GM18867 (cell line): Measurements from ENCODE around the gene OPCML.

Experiments
- ATAC-seq: cut with Tn5 transposase; IDR thresholded peaks from one replicate; pipeline ENCODE4 v1.9.1; 2021; ENCODE audit warnings: mild to moderate bottlenecking, moderate library complexity; ENCODE audit not compliant: unreplicated experiment

Gene OPCML

DNA sequence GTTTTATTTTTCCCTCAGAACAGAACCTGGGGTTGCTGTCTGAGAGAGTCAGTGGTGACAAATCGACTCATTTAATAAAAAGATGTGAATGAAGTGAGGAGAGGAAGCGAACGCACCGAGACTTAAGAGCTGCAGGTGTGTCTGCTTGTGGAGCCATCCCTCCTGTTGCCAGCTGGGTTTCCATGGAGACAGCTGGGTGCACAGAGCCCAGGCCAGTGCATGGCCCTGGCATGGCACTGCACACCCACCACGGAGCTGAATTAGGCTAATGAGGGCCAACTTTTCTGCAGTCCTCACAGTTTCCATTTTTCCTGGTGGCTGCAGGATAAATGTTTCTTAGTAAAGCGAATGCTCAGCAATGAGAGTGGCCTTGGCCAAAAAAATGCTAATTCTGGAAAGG lies 750.2 kb downstream of the OPCML start:
- no peak for ATAC-seq

DNA sequence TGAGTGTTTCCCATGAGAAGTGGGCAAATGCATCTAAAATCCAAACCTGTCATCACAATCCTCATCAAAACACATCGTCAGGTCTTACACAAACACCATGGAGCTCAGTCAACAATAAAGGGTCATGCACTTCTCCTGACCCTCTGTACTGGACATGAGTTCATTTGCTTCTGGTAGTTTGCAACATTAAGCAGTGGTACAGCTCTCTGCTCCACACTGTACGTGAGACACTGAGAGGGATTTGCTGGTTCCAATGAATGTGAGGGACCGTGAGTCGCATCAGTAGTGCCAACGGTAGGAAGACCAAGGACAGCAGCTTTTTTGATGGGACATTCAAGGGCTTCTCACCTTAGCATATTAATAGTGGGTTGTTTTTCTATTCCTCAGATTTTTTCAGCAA lies 752.3 kb downstream of the OPCML start:
- ATAC-seq = no peak

DNA sequence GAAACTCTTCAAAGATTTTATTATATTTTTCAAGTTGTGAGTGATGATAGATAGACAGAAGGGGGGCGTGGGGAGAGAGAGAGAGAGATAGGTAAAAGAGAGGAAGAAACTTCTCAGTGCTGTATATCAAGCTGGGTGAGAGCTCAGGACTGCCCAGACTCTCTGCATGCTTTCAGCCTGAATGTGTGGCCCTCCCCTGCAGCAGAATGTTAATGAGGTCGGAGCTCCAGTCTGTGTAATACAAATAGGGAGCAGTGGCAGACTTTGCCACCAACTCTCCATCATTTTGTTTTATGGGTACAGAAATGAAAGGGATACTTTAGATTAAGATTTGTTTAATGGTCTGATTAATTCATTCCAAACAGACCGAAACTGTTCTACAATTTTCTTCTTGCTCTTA lies 752.8 kb downstream of the OPCML start:
- no peak for ATAC-seq

DNA sequence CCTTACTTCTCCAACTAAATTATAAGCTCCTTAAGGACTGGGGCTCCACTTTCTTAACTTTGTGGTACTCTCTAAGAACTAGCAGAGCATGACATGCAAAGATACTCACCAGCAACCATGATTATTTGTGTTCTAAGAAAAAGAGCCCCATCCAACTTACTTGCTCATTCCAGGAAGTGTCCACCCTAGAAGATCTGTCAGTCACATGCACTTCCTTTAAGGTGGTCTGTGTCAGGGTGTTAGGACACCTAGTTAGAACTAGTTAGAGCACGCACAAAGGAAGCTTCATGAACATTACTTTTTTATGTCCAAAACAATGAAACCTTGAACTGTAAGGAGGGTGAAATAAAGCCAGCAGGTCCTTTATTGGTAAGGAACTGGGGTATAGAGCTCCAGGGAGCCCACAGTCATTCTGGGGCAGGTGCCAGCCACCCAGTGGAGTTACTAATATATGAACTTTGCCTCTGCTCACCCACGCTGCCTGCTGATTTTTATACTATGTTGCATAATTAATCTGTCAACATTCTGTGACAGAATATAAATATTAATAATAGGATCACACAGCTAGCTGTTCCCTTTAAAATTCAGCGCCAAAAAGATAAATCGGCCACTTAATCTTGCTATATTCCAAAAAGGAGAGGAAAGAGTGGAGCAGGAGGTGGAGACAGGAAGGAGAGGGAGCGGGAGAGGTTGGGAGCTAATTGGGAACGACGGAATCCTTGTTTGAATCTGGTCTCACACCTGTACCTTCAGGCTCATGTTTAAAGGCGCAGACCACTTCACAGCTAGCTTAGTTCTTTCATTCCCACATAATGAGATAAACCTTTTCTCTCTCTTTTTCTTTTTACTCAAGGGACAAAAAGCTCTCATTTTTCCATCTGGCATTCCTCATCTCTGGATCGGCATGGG lies 755.0 kb downstream of the OPCML start:
- ATAC-seq = no peak

DNA sequence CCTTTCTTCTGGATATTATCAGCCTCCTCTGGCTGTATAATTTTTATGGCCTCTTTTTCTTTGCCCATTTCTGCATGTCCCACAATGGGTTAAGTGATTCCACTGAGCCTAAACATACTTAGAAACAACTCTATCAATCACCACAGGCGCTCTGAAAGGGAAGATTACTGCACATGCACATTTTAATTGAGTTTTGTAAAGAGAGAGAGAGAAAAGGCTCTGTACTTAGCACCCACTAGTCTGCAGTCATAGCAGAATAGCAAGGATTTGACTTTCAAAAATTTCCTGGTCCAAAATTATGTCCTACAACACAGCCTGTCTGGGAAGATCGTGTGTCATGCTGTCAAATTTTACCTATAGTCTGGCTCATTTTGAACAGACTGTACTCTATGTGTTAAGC lies 758.5 kb downstream of the OPCML start:
- no peak for ATAC-seq

DNA sequence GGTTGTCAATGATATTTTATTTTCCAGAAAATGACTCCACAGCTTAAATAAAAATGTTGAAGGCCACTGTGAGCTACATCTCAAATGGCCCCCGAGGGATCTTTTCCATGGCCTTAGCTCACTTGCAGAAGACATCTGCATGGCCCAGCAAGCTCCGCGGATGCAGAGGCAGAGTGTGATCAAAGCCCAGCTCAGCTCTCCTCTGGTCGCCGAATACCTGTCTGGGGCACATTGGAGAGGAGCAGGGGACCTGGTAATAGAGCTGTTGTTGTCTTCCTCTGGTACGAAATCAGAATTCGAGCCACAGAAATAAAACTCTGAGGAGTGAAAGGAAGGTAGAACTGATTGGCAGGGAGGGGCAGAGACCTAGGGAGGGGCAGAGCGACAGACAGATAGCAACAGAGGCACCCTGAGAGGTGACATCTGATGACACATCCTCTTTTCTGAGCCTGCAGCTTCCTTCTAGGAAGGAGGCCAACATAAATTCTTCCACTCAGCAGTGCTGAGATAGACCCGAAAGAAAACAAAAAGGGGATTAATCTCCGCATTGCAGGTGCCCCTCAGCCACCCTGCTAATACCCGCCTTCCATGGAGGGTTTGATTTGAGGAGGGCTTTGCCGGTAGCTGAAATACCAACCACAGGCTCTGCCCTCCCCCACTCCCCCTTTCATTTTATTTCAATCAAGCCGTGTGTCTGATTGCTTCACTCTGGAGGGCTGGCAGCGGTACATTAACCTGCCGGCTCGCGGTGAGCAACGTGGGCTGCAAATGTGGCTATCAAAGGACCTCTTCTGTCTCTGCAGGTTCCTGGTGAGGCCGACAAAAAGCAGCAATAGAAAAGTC lies 759.4 kb downstream of the OPCML start:
- no peak for ATAC-seq

DNA sequence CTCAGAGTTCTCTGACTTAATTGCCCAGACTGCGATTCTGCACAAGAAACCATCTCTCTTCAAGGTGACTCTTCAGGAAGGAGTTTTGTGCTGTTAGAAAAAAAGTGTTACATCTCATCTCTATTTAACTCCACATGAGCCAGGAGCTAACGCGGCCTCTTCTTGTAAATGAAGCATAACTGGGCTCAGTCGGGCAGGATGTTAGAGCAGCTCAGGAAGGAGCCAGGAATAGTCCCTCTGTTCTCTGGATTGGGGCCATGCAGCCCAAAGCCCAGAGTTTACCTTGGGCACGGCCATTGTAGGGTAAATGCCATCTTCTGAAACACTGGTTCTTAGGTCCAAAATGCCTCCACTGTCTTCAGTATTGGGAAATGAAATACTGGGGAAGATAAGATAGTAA lies 760.6 kb downstream of the OPCML start:
- ATAC-seq = no peak

DNA sequence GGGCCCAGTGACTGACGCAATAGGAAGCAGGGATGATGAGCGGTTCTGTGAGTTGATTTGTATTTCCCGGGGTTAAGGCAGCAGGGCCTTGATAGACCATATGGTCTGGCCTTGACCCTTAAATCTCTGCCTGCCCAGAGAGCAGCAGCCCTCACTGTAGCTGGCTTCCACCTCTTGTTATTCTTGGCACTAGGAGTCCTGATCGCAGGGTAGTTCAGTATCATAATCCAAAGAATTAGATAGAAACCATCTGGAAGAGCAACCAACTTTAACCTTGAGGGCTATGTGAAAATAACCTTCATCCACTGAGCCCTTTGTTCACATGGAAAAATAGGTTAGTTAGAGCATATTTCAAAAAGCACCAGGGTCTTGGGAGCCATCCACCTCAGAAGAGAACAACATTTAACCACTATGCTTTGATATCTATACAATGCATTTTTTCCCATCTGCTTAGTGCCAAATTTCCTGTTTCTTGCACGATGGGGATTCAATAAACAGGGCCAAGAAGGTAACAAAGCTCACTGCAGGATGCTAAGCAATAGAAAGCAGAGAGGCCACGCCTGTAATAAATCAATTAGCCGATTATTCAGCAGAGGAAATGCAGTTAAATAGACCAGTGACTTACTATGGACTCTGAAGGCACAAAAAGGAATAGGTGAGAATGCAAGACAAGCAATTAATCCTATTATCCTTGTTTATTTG lies 761.3 kb downstream of the OPCML start:
- ATAC-seq = no peak

DNA sequence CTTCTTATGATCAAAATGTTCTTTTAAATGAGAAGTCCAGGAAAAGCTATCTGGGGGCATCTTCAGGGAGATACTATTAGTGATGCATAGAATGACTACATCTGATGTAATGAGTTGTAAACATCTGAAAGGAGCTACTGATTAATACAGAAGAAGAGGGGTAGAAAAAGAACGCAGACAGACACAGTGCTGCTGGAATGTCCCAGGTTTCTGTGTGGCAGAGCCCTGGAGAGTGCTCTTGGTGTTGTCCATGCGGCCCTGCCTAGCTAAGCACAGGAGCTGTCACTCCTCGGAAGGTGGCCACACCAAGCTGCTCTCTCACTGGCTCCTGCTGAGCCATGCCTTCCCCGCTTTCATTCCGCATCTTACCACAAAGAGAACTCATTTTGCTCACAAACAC lies 768.8 kb downstream of the OPCML start:
- no peak for ATAC-seq

DNA sequence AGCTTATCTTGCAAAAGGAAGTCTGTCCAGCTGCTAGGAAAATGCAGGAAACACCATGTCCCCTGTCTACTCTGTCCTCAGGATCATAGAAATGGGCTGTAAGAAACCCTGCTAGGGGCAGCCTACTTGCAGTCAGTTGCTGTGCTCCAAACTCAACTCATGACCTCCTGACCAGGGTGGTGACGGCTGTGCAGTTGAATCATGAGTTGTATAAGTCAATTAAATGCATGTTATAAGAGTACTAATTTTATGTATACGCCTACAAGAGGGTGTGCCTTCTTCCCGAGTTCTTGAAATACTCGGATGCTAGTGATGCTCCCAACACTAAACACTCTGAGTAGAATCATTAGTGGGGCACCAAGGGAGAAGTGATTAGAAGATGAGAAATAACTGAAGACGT lies 776.4 kb downstream of the OPCML start:
- no peak for ATAC-seq

DNA sequence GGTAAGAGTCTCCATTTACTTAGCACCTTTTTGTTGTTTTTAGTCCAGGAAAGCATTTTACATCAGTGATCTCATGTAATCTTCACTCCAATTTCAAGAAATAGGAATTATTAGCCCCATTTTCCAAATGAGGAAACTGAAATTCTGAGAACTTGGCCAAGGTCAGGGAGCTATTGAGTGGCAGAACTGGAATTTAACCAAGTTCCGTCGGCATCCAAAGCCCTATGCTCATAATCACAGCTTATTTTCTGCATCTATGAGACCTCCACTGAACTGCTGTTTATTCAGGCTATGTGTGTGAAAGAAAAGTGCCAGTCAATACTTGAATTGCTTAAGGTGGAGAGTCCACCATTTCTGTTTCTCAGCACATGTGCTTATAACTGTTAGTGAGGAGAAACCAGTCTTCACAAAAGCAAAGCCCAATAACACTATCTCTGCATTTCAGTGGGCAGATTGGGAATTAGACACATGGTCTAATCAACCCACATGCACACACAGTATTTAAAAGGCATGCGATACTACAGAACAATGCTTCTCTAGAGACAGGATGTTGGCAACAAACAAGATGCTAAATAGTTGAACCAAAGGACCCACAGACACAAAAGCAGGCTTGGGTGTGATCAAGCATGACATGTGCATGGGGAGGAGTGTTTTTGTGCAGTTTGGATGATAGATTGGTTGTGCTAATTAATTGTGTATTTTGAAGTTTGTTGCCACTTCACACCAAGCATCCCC lies 780.6 kb downstream of the OPCML start:
- ATAC-seq = no peak

DNA sequence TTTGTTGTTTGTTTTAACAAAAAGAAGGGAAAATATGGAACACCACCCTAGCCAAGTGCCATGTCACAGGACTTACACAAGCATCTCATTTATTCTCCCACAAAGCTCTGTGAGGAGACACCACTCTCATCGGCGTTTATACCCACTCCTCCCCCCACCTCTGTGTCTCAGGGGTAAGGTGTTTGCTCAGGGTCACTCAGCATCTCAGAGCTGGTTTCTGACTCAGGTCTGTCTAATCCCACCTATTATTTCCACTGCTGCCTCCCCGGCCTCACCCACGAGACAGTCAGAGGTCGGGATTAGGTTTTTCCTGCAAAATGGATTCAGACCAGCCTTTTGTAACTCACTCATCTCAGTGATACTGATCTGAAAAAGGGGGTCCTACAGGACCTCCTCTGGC lies 786.0 kb downstream of the OPCML start:
- ATAC-seq = no peak

DNA sequence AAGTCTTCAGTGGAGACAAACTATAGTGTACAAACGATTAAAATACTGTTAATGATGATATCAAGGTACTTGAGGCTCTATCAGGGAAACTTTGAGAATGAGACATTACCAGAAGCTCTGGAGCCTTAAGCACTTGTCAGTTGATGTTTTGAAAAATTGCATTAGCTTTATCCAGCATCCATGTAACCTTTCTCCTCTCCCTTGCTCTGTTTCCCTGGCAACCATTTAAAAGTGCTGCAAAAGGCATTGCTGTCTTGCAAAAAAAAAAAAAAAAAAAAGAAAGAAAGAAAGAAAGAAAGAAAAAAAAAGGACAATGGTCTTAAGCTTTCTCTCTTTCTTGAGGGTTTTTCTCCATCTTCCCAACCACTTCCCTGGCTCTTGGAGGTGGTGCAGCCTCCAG lies 787.0 kb downstream of the OPCML start:
- ATAC-seq = no peak

DNA sequence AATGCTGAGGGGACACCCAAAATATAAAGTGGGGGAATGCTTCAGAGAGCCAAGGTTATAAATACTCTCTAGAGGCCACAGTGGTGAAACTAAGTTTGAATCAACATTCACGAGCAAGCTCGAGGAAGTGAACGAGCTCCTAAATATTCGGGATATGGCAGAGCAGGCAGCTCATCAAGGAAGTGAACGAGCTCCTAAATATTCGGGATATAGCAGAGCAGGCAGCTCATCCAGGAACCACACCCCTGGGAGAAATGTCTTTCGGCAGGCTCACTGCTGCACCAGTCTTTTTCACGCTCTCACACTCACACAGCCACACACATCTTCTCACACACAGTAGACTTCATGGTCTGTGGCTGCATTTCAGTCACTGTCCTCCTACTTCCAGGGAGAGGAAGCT lies 787.5 kb downstream of the OPCML start:
- no peak for ATAC-seq

DNA sequence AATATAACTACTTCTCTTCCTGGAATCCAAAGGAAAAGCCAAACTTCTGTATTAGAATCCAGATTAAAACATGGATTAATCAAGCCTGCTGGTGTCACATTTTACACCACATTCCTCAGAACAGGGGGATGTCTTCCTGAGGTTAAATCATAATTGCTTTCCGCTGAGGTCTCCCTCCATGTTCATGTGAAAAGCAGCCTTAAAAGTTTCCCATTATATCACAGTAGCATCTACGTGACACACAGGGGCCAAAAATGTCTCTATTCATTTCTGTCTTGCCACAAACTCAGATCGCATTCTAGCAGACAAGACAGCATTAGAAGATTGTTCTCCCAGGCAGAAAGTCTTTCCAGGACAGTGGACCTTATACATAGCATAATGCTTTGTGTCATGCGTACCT lies 788.7 kb downstream of the OPCML start:
- ATAC-seq = no peak

DNA sequence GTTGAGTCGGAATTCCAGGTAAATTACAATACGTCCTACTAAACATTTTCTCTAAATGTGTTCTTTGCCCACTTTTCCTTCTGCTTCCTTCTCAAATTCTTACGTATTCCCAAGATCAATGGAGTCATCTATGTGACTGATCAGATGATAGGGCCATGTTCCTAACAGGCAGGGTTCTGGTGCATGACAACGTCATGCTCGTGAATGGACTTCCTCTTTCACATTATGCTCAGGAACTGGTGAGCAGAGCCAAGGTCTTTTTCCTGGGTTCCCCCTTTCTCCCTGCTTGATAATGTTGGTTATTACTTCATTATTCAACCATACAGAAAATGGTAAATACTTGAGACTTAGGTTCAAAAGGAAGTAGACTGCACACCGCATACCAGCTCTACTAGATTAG lies 789.4 kb downstream of the OPCML start:
- no peak for ATAC-seq

DNA sequence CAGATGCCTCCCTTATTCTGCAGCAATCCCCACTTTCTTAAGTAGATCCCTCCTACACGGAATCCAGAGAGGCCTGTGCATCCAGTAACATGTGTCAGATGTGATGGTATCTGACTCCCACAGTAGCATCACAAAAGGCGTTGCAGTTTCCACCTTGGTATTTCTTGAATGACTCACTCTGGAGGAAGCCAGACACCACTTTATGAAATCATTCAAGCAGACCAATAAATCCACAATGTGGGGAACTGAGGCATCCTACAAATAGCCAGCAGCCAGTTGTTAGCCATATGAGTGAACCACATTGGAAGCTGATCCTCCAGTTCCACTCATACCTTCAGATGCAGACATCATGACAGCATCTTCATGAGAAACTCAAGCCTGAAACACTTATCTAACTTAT lies 798.1 kb downstream of the OPCML start:
- ATAC-seq = no peak

DNA sequence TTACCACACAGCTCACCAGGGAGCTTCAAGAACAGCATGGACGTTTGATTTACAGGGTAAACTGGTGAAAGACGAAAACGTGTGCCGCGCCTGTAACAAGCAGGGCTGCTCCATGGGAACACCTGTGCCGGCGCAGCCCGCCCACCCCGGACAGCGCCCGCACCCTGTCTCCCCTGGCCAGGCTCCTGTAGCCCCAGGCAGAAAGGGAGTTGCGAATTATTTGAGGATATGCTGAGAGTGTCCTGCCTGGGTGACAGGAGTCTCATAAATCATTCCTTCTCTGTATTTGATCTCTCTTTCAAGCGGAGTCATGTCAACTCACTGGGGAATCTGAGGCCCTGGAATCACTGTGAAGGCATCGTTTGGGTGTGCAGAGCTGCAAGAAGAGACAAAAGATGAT lies 804.3 kb downstream of the OPCML start:
- no peak for ATAC-seq

DNA sequence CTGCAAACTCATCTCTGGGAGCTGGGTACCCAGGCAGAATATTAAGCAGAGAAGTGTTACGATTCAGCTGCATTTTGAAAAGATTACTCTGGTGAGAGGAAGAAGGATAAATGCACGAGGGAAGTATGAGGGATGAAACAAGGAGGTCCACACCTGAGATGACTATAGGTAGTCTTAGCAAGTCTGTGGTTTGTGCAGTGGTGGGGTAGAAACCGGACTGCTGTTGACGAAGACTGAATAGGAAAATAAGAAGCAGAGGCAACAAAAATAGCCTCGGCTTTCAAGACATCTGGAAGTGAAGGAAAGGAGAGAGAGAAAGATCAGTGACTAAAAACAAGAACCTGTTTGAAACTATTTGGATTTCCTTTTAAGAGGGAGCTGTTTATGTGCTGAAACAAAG lies 810.8 kb downstream of the OPCML start:
- no peak for ATAC-seq

DNA sequence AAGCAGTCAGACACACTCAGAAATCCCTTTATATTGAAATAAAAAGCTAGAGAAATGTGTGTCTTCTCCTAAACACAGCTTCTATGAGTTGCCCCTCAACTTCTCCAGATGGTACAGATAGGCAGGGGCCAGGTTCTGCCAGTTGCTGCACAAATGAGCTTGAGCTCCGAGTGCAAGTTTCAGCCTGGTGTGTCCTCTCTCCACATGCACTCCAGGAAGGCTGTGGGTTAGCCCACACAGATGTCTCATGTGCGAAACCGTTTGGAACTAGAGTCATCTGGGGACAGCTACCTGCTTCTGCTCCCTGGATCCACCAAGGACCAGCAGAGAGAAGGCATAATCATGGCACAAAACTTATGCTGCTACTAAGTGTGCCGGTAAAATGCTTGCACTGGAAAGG lies 812.6 kb downstream of the OPCML start:
- ATAC-seq = no peak
